Kidney epithelial cell (primary cell): Measurements from ENCODE around the gene HECTD1. TPM values are rescaled to one million over a fixed set of nuclear protein-coding genes. Genes with fewer than 3 reads are reported as not detected.
"Not testable (repeated sequence)": the region's sequence is repeated elsewhere in the genome, so short reads cannot be mapped to it uniquely, and the experiment has no call there.

Experiments
- DNase-seq: peaks from one replicate; pipeline ENCODE4 v3.0.0-alpha.2; 2010; ENCODE audit warnings: low read depth
- H3K27me3 ChIP-seq: 2 replicates; pipeline ENCODE4 v1.6.0; 2011; ENCODE audit warnings: low read length; ENCODE audit not compliant: control insufficient read depth, insufficient read depth
- H3K36me3 ChIP-seq: 2 replicates; pipeline ENCODE4 v1.5.1; 2011; ENCODE audit warnings: low read length; ENCODE audit not compliant: control insufficient read depth, insufficient read depth
- H3K4me3 ChIP-seq: 2 replicates; pipeline ENCODE4 v1.5.1; 2011; ENCODE audit warnings: low read depth, mild to moderate bottlenecking, control low read depth, low read length
- CTCF ChIP-seq: IDR thresholded peaks from 2 replicates; pipeline ENCODE4 v1.5.1; 2011; ENCODE audit warnings: mild to moderate bottlenecking, moderate library complexity, low read length, control low read depth, inconsistent platforms; ENCODE audit not compliant: insufficient read depth, poor library complexity, severe bottlenecking
- total RNA-seq: library from RNA; depleted of rRNA; stranded (reverse); fragments of >200 nt; gene quantifications from 2 replicates; pipeline ENCODE4 v1.2.3, GENCODE V29; 2015

HECTD1 gene
- total RNA-seq, 1 donor from 2014 or later, result 118 TPM

- Histone ChIP-seq H3K4me3 (no peak overlapping the region), H3K36me3 (no peaks in the 10 kb centered on the region), H3K27me3 (no peaks in the 10 kb centered on the region)
- TF ChIP-seq CTCF, result no peak
- DNase-seq, result no peak
Observed at GRCh38 chr14:31252865-31253264, 45.3 kb upstream of the HECTD1 start.

GRCh38 chr14:31251028-31251958, 43.7 kb upstream of the HECTD1 start:
- Histone ChIP-seq H3K4me3 (no peak overlapping the region), H3K36me3 (no peaks in the 10 kb centered on the region), H3K27me3 (no peaks in the 10 kb centered on the region)
- TF ChIP-seq CTCF, result no peak
- no peak for DNase-seq

- no peaks in the 10 kb centered on the region for H3K36me3 ChIP-seq
- H3K4me3 ChIP-seq, result no peak overlapping the region
- DNase-seq, result no peak
- no peaks in the 10 kb centered on the region for H3K27me3 ChIP-seq
- TF ChIP-seq CTCF, result no peak
Observed at GRCh38 chr14:31244626-31245025, 37.0 kb upstream of the HECTD1 start.

- peak; percentile 47 for DNase-seq
- no peak overlapping the region for H3K4me3 ChIP-seq
- TF ChIP-seq CTCF, result no peak
- no peaks in the 10 kb centered on the region for H3K27me3 ChIP-seq
- H3K36me3 ChIP-seq, result no peaks in the 10 kb centered on the region
Observed at GRCh38 chr14:31243860-31244259, 36.3 kb upstream of the HECTD1 start.

- DNase-seq, H3K36me3 ChIP-seq, H3K4me3 ChIP-seq, H3K27me3 ChIP-seq: not testable (repeated sequence)
Observed at GRCh38 chr14:31242161-31242940, 34.8 kb upstream of the HECTD1 start.

- no peak for TF ChIP-seq CTCF
- H3K4me3 ChIP-seq, result no peak overlapping the region
- no peak for DNase-seq
- no peaks in the 10 kb centered on the region for H3K36me3 ChIP-seq
- H3K27me3 ChIP-seq, result no peaks in the 10 kb centered on the region
Observed at GRCh38 chr14:31241450-31242114, 34.0 kb upstream of the HECTD1 start.
